ENCODE results near the gene RIPOR2.

DNA sequence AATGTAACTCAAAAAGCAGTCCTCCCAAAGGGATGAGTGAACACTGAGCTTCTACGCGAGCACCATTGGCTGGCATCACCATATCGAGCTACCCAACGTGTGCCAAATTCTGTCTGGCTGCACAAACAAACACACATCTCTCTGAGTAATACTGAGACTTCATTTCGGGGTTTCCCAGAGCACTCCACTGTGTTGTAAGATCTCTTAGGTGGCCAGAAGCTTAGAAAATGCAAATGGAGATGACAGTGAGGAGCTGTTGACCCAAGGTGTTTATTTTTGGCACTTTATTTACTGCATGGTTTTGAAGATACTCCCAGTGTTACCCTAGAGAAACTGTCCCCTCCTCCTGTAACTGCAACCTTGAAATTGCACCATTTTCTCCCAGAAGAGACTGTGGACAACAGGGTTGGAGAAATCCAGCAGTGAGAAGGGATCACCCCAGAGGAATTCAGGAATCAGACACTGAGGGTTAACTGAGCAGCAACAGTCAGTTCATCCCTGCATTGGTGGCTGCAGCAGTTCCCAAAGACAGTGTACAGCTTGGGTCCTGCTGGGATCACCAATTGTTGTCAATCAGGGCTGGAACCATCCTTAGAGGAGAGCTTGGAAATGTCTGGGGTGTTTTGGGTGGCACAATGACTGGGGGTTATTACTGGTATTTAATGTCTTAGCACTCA is 1.0 kb upstream of the RIPOR2 start:
- TF ChIP-seq, protein P1, sequence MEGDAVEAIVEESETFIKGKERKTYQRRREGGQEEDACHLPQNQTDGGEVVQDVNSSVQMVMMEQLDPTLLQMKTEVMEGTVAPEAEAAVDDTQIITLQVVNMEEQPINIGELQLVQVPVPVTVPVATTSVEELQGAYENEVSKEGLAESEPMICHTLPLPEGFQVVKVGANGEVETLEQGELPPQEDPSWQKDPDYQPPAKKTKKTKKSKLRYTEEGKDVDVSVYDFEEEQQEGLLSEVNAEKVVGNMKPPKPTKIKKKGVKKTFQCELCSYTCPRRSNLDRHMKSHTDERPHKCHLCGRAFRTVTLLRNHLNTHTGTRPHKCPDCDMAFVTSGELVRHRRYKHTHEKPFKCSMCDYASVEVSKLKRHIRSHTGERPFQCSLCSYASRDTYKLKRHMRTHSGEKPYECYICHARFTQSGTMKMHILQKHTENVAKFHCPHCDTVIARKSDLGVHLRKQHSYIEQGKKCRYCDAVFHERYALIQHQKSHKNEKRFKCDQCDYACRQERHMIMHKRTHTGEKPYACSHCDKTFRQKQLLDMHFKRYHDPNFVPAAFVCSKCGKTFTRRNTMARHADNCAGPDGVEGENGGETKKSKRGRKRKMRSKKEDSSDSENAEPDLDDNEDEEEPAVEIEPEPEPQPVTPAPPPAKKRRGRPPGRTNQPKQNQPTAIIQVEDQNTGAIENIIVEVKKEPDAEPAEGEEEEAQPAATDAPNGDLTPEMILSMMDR (IDR thresholded peaks at IDR 0.05; ENCODE audit: low read depth, low read length) = no peak
- TF ChIP-seq POLR2A (IDR thresholded peaks at IDR 0.05; ENCODE audit: extremely low read depth, insufficient read length) = no peak
